ENCODE measurements around the gene RADIL.

The RADIL gene

DNA sequence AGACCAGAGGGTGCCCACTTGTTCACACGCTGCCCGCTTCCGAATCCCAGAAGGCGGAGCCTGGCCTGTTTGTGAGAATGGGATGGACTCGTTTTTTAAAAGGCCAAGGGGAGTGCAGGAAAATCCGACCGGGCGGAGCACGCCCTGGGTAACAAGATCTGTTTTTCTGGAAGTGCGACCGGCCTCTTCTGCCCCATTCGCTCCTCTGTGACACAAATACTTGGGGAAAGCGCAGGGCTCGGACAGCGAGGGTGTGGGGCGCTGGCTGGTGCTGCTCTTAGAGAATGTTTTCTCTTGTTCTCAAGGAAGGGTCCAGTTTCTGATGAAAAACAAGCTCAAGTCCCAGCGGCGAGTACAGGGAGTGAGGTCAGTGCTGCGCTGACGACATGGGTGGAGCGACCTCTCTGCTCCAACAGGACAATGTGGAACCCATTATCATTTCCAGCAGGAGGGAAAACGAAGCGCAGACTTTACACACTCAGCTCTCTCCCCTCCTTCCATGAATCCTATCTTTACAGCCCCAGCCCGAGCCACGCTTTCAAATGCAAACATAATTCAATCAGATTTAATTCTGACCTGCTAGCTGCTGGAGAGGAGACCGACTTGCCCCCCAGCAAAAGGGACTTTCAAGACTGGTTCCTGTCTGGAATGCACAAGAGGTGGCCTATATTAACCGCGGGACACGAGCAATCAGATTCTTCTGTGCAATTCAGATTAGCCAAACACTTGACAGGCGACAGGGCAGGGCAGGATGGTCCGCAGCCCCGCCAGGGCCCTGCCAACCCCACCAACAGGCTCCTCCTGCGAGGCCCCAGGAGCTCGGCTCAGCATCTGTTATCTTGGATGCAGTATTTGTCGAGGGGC, 1.1 kb downstream of the RADIL start:
- DNase-seq = no peak

DNA sequence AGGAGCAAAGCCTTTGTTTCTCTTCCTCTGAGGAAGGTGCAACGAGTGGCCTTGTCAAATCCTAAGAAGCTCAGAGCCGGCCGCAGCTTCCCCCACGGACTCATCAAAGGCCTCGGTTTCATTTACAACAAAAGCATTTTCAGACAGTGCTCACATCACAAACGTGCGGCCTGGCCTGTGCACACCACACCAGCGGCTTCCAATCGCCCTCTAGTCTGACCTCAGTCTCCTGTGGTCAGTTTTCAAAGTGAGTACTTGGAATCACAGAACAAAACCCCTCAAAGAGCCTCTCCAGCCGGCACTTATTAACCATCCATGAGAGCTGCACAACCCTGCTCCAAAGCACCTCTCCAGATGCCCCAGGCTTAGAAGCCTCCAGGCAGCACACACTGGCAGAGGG, 3.3 kb downstream of the RADIL start:
- DNase-seq = no peak

DNA sequence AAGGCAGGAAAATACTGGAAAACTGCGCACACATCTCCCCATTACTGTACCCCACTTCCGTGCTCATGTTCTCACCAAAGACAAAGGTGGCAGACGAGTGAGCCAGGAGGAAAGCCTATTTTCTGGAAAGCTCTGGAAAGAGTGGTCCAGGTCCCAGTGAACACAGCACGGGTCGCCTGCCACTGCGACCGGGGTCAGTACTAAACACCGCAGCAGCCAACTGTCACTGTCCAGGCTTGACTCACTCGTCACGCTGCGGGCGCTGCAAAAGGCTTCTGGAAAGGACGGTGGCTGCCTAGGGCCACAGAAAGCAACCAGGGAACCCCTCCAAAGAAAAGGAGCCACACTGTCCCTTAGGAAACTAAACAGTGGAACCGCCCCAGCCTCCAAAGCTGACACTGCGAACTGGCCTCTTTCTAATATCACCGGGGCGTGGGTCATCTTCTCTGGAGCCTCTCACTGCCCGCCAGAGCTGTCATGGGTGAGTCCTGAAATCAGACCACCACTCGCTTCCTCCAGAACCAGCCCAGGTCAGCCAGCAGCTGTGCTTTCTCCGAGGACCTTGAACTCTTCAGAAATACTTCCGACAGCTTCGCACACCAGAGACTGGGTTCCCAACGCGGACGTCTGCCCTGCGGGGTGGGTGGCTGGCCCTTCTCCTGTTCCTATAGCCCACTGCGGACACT, 4.0 kb downstream of the RADIL start:
- no peak for DNase-seq

DNA sequence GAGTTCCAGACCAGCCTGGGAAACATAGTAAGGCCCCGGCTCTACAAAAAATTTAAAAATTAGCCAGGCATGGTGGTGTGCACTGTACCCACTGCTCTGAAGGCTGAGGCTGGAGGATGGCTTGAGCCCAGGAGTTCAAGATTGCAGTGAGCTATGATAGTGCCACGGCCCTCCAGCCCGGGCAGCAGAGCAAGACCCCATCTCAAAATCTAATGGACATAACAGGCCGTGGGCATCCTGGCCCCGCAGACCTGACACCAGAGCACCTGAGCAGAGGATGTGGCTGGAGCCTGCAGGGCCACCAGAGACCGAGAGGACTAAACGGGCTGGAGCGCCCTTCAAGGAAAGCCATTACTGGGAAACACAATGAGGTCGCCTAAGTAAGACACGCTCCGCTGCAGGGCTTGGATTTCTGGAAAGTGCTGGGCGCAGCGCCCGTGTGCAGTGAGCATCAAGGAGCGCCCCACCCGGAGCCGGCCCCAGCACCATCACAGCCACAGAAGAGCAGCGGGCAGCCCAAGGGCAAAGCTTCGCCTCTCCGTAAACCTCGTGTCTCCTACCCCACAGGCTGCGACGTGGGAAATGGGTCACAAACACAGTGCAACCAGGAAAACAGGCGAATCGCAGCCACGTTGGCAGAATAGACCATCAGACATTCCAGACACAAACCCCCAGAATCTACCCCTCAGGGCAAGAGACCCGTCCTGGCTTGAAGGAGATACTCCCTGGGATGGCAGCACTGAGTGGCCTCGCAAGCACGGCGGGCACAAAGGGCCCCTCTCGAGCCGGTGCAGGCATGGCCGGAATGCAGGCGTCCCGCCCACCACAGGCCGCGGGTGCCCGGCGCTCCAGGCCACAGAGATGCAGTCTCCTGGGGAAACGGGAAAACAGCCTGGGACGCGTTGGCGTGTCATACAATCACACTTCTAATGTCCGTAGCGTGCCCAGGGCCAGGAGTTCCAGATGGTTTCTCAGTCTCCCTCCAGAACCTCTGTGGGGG, 4.9 kb downstream of the RADIL start:
- DNase-seq = no peak

DNA sequence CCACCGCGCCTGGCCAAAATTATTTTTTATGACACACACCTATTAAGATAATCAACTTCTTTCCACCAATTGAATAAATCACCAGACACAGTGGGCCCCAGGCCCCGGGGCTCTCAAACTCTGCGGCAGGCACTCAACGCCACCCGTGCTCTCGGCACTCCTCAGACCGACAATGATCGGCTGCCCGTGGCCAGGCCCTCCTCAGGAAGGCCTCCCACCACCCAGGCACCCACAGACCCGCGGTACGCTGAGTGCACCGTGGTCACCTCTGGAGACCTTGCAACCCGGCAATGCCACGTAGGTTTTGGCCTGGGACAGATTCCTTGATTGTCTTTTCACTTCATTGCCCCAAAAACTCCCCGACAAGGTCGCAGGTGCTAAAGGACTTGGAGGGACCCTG, 6.9 kb downstream of the RADIL start:
- no peak for DNase-seq

DNA sequence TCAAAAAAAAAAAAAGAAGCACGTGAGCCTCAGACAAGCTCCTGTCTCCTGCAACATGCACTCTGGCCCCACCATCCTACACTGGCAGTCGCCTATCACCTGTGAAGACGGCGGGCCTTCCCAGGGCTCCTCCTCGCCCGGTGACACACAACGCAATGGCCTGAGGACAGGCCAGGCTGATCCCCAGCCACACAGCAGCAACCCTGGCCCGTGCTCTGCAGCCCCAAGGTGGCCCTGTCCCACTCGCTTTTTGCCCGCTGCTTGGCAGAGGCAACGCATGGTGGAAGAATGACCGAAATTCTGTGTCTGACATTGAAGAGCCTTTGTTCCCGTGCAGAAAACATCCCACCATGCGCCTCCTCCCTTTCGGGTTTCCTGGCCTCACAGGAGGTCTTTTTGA, 8.1 kb downstream of the RADIL start:
- DNase-seq = no peak

DNA sequence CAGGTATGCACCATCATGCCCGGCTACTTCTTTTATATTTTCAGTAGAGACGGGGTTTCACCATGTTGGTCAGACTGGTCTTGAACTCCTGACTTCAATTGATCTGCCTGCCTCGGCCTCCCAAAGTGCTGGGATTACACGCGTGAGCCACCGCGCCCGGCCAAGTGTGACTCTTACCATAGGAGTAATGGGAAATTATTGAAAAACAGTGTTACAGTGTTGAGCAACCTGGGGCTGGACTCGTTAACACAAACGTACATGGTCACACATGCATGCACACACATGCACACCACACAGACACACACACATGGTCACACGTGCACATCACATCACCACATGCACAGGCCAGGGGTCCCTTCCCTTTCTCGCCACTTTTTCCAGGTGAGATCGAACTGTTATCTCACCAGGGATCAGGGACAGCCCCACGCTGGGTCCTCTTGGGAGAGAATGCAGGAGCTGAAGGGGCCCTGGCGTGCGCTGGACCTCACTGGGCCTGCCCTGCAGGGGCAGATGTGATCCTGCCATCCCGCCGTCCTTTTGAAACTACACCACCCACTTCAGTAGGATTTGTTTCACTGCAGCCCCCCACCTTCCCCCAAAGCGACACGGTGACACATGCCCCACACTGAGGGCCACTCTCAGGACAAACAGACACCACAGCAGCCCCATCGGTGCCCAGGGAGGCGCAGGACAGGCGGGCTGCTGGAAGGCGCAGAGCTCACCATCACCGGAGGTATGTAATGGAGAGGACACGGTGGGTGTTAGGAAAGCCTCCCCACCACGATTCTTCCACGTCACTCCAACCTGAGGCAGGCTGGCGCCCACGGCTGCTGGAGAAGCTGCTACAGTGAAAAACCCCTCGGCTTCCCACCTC, 10.2 kb downstream of the RADIL start:
- DNase-seq = no peak

DNA sequence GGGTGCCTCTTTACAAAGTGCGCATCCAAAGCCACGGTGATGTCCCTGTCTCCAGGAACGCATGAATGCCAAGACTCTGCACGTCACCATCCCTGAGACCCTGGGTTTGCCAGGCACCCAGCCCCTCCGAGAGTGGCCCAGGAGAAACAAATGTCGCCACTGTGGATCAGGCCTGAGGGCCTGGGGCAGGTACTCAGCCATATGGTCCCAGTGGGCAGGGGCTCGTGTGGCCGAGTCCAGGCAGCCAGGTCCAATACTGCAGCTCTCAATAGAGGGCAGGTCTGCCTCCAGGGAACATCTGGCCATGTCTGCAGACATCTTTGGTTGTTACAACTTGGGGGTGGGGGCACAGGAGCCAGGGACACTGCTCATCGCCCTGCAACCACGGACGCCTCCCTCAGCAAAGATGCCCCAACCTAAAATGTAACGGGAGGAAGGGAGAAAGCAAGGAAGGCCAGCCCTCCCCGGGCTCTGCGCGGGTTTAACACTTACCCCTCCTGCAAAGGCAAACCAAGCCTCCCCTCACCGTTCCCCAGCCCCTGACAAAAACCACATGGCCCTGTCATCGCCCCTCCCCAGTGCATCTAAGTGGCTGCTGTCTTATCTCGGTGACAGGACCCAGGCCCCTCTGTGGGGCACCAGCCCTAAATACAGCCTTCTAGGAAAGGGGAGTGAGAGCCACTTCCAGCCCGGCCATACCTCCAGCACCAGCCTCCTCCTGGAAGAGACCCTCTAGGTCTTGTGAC, 11.4 kb downstream of the RADIL start:
- DNase-seq = no peak

DNA sequence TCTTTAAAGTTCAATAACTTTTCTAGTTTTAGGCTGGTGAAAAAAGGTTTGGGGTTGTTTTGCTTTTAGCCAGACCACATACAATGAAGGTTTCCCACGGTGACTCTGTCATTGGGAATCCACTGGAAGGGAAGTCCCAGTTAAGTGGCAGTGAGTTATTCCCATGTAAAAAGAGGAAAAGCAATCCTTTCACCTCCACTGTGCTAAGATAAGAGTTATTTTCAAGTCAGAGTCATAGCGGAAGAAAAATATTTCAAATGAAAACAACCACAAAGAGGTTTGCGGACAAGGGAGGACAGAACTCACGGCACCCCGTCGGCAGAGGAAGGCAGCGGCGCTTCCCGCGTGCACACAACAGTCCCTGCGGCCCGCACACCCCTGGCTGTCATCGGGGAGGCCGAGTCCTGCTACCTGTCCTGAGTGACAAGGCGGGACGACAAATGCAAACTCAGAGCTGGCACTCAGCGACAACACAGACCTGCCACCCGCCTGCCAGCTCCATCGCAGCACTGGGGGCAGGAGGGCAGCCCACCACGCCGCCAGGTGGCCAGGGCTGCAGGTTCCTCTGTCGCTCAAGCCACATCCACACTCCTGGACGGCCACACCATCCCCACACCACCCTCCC, 12.3 kb downstream of the RADIL start:
- no peak for DNase-seq

DNA sequence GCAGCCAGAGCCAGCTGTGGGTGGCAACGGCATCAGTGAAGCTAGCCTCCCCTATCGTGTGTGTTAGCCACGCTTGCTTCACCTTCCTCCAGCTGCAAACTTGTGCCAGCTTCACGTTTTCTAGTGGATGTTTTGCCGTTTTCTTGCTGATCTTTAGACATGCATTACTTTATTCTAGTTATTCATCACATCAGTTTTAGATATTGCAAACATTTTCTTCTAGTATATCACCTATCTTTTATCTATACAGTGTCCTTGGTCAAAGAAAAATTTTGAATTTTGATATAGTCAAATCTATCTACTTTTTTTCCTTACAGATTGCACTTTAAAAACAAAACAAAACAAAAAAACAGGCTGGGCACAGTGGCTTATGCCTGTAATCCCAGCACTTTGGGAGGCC, 15.0 kb downstream of the RADIL start:
- no peak for DNase-seq

DNA sequence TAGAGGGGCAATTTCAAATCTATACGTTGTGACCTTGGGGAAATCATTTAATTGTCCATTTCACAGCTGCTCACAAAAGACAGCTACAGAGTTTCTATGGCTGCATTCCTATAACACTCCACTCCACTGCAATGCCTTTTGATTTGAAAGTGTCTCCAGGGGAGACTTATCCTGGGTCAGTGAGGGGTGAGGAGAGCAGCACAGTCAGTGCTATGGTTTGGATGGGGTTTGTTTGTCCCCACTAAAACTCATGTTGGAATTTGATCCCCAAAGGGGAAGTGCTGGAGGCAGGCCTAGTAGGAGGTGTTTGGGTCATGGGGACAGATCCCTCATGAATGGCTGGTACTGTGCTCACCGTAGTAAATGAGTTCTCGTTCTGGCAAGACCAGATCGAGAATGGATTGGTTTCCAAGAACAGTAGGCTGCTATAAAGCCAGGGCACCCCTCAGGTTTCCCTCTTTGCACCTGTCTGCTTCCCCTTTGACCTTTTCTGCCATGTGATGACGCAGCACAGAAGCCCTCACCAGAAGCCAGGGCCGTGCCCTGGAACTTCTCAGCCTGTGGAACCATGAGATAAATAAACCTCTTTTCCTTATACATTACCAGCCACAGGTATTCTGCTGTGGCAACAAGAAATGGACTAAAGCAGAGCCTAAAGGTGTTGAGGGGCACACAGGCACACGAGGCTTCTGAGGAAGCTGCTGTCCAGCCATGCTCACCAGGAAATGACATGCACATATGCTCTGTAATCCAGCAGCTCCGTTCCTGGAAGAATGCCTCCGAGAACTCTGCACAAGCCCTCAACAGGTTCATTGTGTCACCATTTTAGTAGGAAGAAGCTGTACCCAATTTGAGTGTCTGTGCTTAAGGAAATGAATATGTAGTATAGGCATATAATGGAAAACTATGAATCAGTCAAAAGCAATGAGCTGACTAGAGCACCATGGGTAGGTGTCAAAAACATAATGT, 16.7 kb downstream of the RADIL start:
- no peak for DNase-seq

DNA sequence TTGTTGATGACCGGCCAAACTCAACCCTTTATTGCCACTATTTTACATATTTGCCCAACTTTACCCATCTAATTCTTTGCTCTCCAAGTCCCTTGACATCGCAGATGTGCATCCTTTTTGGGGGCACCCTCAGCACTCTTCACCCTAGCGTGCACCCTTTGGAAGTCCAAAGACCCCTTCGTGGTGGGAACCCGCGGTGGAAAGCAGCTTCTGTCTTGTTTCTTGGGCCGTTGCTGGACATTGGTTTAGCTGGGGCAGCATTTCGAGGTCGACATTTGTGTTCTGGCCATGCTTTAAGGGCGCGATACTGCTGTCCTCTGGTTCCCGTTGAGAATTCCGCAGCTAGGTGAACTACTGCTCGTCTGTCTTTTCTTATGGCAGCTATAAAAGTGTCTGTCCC, 21.4 kb downstream of the RADIL start:
- no peak for DNase-seq

DNA sequence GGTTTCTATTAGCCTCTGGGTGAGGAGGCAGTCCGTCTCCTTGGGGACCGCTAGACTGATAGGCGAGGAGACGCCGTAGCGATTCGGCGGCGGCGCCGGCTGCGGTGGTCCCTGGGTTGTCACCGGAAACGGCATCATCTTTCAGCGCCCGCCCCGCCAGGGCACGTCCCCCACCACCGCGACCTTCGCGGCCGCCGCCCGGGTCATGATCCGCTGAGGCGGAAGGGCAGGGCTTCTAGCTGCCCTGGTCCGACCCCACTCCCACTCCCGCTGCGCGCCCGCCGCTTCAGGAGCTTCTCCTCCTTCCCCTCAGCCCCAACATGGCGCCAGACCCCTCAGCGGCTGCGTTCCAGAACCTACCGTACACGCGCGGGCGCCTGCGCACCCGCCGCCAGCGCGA, 21.8 kb downstream of the RADIL start, which contains the start of gene PAPOLB:
PAPOLB (minus strand) TSS at position 358 of the 400 bp plus-strand sequence; CDS start at position 138, 220 bp downstream.
- DNase-seq = peak; percentile 22

DNA sequence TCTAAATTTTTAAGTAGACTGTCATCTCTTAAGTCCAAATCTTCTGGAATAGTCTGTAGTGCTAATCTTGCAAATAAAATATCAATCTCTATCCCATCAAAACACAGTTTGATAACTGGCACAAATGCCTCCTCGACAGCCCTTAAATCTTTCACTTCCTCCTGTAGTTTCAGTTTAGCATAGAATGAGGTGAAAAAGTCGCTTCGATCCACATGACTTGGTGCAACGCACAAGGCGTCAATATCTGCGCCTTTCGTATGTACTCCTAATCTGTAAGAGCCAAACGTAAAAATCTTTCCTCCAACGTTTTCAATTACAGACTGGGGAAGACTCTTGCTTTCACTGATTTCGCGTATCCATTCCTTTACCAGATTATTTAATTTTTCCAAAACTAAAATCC, 22.3 kb downstream of the RADIL start:
- DNase-seq = no peak

DNA sequence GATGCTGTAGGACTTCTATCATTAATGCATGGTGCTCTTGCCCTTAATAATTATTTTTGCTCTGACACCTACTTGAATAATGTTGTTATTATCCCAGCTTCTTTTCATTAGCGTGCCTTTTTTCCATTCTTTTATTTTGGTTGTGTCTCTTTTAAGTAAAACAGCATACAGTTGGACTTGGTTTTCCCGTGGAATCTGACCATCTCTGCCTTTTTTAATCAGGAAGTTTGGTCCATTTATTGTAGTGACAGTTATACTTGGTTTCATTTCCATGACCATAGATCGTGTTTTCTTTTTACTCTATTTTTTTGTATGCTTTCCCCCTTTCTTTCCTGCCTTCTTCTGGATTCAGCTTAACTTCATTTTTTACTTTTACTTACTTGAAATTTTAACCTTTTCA, 26.3 kb downstream of the RADIL start:
- no peak for DNase-seq

DNA sequence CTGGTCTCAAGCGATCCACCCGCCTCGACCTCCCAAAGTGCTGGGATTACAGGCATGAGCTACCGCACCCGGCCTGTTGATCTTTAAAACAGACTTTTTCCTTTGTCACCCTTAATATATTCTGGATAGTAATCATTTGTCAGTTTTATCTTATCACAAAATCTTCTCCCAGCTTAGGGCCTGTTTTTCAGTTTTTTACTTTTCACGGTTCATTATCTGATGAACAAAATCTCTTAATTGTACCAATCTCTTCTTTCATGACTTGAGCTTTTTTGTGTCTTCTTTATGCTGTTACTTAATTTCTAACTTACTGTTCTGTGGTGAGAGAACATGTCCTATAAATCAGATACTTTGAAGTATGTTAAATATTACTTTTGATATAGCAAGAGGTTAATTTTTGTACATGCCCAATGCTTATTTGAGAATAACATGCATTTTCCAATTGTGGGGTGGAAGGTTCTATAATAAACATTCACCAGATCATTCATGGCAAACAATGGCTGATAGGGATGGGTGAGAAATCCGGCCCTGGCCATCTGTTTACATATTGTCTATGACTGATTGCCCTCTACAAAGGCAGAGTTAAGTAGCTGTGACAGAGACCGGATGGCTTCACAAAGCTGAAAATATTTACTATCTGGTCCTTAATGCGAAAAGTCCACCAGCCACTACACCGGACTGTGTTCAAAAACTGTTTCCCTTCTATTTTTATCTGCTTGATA, 27.0 kb downstream of the RADIL start:
- DNase-seq = no peak

DNA sequence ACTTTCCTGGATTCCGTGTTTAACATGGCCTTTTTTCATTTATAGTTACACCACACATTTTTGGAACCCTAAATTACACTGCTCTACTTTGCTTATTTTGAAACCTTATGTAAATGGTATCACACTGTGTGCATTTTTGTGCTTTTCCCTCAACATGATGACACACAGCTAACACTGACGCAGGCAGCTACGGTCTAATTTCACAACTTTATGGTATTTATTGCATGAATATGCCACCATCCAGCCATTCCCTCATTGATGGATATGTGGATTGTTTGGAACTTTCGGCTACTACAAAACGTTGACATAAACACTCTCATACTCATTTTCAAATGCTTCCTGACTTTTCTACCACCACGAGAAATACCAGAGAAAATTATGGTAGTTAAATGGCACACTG, 28.6 kb downstream of the RADIL start:
- no peak for DNase-seq

DNA sequence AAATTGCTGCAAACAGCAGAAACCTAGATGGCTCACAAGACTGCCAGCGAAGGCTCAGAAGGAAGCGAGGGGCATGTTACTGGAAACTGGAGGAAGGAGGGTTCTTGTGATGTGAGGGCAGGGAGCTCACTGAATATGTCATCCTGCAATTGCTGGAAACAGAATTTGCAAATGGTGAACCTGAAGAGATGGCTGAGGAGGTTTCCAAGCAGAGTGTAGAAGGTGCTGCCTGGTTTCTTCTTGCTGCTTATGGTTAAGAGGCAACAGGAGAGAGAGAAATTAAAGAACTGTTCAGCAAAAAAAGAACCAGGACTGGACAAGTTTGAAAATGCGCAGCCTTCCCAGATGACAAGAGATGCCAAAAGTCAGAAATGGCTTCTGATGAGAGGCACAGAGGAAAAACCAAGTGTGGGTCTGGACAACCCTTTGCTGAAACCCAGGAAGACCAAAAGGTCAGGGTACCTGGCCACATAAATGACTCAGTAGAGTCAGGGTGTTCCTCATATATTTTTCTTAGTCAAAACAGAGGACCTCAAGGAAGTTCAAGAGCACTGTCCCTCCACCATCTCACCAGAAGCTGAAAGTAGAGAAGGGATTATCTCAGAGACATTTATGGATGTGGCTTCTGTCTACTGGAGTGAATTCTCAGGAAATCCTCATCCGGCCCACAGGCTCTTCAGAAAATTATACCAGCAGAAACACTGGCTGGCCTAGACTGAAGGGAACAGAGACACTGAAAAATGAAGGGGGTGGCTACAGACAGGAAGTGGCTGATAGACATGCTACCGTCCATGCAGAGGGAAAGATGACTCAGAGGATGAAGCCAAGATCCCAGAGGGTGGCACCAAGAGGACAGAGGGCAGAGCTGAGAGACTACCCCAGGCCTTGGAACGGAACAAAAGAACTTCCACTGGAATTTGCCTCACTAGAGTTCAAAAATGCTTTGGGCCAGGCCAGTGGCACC, 31.8 kb downstream of the RADIL start:
- DNase-seq = no peak
